ENCODE measurements around the gene MRPL52. TPM values are rescaled to one million over a fixed set of nuclear protein-coding genes. Genes with fewer than 3 reads are reported as not detected.

MRPL52 gene
- total and polyA plus RNA-seq, 2 of the 13 experiments (the other 11 are each of a cell fraction or from before 2014, with no cell fraction given) = 118 to 329 TPM

DNA sequence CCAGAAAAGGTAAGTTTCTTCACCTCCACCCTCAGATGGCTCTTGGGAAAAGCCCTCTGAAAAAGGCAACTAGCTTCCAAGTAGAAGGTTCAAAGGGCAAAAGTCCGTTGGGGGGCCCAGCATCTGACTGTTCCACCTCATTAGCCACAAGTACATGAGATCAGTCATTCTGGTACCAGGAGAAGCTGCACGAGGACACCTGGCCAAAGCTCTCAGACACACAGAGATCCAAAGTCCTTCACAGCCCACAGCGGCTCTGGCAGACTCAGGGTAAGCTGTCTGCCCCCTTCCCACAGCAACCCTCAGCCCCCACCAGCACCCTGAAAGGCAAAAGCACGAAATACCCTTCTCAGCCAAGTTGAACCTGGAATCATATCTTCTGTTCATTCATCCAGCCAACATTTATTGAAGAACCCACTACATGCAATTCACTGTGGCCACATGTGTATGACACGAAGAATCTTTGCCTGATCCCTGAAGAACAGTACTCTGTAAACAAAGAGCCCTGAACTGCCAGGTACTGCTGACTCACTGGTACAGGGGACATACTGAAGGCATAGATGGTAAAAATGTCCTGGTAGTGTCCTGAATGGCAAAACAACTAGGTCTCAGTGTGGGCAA lies 33.5 kb upstream of the MRPL52 start (continued):
- TF ChIP-seq ZNF253 (CRISPR knock-in tag; IDR thresholded peaks at IDR 0.05; ENCODE audit: borderline replicate concordance) = no peak
- TF ChIP-seq, protein P1, sequence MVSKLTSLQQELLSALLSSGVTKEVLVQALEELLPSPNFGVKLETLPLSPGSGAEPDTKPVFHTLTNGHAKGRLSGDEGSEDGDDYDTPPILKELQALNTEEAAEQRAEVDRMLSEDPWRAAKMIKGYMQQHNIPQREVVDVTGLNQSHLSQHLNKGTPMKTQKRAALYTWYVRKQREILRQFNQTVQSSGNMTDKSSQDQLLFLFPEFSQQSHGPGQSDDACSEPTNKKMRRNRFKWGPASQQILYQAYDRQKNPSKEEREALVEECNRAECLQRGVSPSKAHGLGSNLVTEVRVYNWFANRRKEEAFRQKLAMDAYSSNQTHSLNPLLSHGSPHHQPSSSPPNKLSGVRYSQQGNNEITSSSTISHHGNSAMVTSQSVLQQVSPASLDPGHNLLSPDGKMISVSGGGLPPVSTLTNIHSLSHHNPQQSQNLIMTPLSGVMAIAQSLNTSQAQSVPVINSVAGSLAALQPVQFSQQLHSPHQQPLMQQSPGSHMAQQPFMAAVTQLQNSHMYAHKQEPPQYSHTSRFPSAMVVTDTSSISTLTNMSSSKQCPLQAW (CRISPR knock-in tag; IDR thresholded peaks at IDR 0.05) = no peak
- TF ChIP-seq, protein P2, sequence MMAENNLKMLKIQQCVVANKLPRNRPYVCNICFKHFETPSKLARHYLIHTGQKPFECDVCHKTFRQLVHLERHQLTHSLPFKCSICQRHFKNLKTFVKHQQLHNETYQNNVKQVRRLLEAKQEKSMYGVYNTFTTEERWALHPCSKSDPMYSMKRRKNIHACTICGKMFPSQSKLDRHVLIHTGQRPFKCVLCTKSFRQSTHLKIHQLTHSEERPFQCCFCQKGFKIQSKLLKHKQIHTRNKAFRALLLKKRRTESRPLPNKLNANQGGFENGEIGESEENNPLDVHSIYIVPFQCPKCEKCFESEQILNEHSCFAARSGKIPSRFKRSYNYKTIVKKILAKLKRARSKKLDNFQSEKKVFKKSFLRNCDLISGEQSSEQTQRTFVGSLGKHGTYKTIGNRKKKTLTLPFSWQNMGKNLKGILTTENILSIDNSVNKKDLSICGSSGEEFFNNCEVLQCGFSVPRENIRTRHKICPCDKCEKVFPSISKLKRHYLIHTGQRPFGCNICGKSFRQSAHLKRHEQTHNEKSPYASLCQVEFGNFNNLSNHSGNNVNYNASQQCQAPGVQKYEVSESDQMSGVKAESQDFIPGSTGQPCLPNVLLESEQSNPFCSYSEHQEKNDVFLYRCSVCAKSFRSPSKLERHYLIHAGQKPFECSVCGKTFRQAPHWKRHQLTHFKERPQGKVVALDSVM (CRISPR knock-in tag; IDR thresholded peaks at IDR 0.05) = no peak
- TF ChIP-seq, protein P3, sequence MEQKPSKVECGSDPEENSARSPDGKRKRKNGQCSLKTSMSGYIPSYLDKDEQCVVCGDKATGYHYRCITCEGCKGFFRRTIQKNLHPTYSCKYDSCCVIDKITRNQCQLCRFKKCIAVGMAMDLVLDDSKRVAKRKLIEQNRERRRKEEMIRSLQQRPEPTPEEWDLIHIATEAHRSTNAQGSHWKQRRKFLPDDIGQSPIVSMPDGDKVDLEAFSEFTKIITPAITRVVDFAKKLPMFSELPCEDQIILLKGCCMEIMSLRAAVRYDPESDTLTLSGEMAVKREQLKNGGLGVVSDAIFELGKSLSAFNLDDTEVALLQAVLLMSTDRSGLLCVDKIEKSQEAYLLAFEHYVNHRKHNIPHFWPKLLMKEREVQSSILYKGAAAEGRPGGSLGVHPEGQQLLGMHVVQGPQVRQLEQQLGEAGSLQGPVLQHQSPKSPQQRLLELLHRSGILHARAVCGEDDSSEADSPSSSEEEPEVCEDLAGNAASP (CRISPR knock-in tag; IDR thresholded peaks at IDR 0.05; ENCODE audit: borderline replicate concordance) = no peak
- TF ChIP-seq, protein P4, sequence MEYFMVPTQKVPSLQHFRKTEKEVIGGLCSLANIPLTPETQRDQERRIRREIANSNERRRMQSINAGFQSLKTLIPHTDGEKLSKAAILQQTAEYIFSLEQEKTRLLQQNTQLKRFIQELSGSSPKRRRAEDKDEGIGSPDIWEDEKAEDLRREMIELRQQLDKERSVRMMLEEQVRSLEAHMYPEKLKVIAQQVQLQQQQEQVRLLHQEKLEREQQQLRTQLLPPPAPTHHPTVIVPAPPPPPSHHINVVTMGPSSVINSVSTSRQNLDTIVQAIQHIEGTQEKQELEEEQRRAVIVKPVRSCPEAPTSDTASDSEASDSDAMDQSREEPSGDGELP (IDR thresholded peaks at IDR 0.05; ENCODE audit: borderline replicate concordance, low read depth) = no peak
- TF ChIP-seq, protein P5, sequence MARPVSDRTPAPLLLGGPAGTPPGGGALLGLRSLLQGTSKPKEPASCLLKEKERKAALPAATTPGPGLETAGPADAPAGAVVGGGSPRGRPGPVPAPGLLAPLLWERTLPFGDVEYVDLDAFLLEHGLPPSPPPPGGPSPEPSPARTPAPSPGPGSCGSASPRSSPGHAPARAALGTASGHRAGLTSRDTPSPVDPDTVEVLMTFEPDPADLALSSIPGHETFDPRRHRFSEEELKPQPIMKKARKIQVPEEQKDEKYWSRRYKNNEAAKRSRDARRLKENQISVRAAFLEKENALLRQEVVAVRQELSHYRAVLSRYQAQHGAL (CRISPR knock-in tag; IDR thresholded peaks at IDR 0.05; ENCODE audit: not compliant biosample characterization) = no peak
- TF ChIP-seq MEIS2 (CRISPR knock-in tag; IDR thresholded peaks at IDR 0.05) = no peak
- TF ChIP-seq ZNF713 (CRISPR knock-in tag; IDR thresholded peaks at IDR 0.05) = no peak
- TF ChIP-seq ZC3H13 (CRISPR knock-in tag; IDR thresholded peaks at IDR 0.05) = no peak
- no peak for TF ChIP-seq MTF2 (CRISPR knock-in tag; IDR thresholded peaks at IDR 0.05; ENCODE audit: borderline replicate concordance)
- TF ChIP-seq, protein P6, sequence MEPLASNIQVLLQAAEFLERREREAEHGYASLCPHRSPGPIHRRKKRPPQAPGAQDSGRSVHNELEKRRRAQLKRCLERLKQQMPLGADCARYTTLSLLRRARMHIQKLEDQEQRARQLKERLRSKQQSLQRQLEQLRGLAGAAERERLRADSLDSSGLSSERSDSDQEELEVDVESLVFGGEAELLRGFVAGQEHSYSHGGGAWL (CRISPR knock-in tag; IDR thresholded peaks at IDR 0.05) = no peak
- TF ChIP-seq ZFP41 (CRISPR knock-in tag; IDR thresholded peaks at IDR 0.05; ENCODE audit: borderline replicate concordance) = no peak
- no peak for TF ChIP-seq FOXJ3 (CRISPR knock-in tag; IDR thresholded peaks at IDR 0.05; ENCODE audit: borderline replicate concordance)
- TF ChIP-seq, protein P7, sequence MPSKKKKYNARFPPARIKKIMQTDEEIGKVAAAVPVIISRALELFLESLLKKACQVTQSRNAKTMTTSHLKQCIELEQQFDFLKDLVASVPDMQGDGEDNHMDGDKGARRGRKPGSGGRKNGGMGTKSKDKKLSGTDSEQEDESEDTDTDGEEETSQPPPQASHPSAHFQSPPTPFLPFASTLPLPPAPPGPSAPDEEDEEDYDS (CRISPR knock-in tag; IDR thresholded peaks at IDR 0.05) = no peak

Measured in HepG2 (cell line).